ENCODE results near the gene PCDHA1.

- TF ChIP-seq CTCF (IDR thresholded peaks at IDR 0.05) (no peak), POLR2A (IDR thresholded peaks at IDR 0.05) (no peak), POLR2AphosphoS5 (IDR thresholded peaks at IDR 0.05) (no peak), EP300 (IDR thresholded peaks at IDR 0.05) (no peak)
Measured at GRCh38 chr5:141007791-141008190, 221.9 kb downstream of the PCDHA1 start.
